ENCODE measurements around the gene HOXC4. TPM values are rescaled to one million over a fixed set of nuclear protein-coding genes. Genes with fewer than 3 reads are reported as not detected.

Gene HOXC4
- total and polyA plus RNA-seq, 12 donors, result 0.03 to 0.22 (median 0.21) TPM; not detected in 8

DNA sequence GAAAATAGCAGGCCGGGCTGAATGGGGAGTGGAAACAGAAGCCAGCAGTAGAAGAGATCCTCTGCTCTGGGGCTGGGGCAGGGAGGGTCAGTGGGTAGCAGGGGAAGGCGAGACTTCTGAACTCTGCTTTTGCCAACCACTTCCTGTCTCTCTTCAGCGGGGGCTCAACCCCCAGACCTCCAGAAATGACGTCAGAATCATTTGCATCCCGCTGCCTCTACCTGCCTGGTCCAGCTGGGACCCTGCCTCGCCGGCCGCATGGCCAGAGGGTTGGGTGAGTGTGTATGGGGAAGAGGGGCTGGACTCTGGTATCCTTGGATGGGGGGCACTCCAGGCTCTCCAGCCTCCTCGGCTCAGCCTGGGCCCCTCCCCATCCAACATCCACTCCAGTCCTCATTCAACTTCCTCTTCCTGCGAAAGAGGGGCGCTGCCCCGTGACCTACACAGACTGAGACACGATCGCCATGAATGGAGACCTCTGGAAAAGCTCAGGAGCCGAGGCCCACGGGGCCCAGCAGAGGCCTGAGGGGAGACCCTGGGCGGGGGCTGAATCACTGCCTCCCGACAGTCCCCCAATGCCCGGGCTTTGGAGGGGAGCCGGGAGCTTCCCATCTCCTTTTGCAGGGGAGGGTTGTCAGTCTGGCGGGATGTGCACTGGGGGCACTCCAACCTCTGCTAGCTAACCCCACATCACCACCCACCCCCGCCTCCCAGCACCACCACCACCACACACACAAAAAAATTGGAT, 458 bp upstream of the HOXC4 start:
- intact Hi-C loops (cut with DNase I), result no loop called here
- WGBS, 2 donors, result 3 to 5% methylated on average over 22 of the region's 22 CpGs
- peaks cover 0 to 16% (median 4%) of the 10 kb centered on the region in 9 donors for H3K4me1 ChIP-seq
- H3K36me3 ChIP-seq, result no peaks in the 10 kb centered on the region
- DNase-seq, result no peak
- TF ChIP-seq, protein P1, sequence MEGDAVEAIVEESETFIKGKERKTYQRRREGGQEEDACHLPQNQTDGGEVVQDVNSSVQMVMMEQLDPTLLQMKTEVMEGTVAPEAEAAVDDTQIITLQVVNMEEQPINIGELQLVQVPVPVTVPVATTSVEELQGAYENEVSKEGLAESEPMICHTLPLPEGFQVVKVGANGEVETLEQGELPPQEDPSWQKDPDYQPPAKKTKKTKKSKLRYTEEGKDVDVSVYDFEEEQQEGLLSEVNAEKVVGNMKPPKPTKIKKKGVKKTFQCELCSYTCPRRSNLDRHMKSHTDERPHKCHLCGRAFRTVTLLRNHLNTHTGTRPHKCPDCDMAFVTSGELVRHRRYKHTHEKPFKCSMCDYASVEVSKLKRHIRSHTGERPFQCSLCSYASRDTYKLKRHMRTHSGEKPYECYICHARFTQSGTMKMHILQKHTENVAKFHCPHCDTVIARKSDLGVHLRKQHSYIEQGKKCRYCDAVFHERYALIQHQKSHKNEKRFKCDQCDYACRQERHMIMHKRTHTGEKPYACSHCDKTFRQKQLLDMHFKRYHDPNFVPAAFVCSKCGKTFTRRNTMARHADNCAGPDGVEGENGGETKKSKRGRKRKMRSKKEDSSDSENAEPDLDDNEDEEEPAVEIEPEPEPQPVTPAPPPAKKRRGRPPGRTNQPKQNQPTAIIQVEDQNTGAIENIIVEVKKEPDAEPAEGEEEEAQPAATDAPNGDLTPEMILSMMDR (IDR thresholded peaks at IDR 0.05), result no peak
- peak in 6 of 8 donors; percentile 8 to 53 (median 45) for ATAC-seq
- peak overlapping the region; percentile 14 to 52 (median 39) for H3K4me3 ChIP-seq
- peaks cover 13 to 99% (median 97%) of the 10 kb centered on the region in 7 donors for H3K27me3 ChIP-seq
- H3K9me3 ChIP-seq, result no peaks in the 10 kb centered on the region
- H3K27ac ChIP-seq, result peak overlapping the region in 1 of 10 donors; percentile 61

DNA sequence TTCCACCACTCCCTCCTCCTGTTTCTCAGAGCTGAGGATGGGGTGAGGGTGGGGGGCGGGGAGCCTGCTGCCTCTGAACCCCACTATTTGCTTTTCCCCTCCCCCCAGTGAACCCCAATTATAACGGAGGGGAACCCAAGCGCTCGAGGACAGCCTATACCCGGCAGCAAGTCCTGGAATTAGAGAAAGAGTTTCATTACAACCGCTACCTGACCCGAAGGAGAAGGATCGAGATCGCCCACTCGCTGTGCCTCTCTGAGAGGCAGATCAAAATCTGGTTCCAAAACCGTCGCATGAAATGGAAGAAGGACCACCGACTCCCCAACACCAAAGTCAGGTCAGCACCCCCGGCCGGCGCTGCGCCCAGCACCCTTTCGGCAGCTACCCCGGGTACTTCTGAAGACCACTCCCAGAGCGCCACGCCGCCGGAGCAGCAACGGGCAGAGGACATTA, 1.1 kb downstream of the HOXC4 start:
- 9 to 18% methylated on average over 23 to 24 of the region's 24 CpGs for WGBS, 2 donors
- ATAC-seq, result no peak
- H3K27me3 ChIP-seq, result peaks cover 13 to 100% (median 97%) of the 10 kb centered on the region in 7 donors
- H3K4me1 ChIP-seq, result peaks cover 0 to 16% (median 4%) of the 10 kb centered on the region in 9 donors
- peak overlapping the region in 2 of 10 donors; percentile 30 to 52 for H3K4me3 ChIP-seq
- no peaks in the 10 kb centered on the region for H3K9me3 ChIP-seq
- TF ChIP-seq, protein P1 (IDR thresholded peaks at IDR 0.05), result no peak
- no peaks in the 10 kb centered on the region for H3K36me3 ChIP-seq
- H3K27ac ChIP-seq, result no peak overlapping the region
- no peak for DNase-seq
- intact Hi-C loops (cut with DNase I), result no loop called here

DNA sequence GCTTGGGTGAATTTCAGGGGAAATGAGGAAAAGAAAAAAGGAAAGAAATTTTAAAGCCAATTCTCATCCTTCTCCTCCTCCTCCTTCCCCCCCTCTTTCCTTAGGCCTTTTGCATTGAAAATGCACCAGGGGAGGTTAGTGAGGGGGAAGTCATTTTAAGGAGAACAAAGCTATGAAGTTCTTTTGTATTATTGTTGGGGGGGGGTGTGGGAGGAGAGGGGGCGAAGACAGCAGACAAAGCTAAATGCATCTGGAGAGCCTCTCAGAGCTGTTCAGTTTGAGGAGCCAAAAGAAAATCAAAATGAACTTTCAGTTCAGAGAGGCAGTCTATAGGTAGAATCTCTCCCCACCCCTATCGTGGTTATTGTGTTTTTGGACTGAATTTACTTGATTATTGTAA, 1.9 kb downstream of the HOXC4 start:
- ATAC-seq (no peak), DNase-seq (no peak)
- WGBS, 2 donors, result 37 to 51% methylated on average over 2 of the region's 2 CpGs
- Histone ChIP-seq H3K4me1 (peaks cover 0 to 16% (median 4%) of the 10 kb centered on the region in 9 donors), H3K27ac (no peak overlapping the region), H3K9me3 (no peaks in the 10 kb centered on the region), H3K27me3 (peaks cover 13 to 100% (median 97%) of the 10 kb centered on the region in 7 donors), H3K36me3 (no peaks in the 10 kb centered on the region), H3K4me3 (no peak overlapping the region)
- TF ChIP-seq, protein P1 (IDR thresholded peaks at IDR 0.05), result no peak
- intact Hi-C loops (cut with DNase I), result no loop called here

DNA sequence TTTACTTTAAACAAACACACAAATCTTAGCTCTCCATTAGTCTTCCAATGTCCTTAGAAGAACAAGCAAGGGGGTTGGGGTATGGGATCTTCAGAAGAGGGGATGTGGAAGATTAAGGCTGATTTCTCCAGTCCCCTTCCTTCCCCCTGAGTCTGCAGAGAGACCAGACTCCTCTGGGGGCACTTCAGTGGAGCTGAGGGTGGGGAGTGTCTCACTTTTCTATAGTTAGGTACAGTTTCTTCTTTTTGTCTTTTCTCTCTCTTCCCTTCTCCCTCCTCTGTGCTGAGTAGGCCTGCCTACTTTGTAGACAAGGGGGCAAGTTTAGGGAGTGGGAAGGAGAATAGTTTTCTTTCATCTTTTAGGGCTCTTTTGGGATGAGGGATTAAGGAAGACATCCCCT, 2.5 kb downstream of the HOXC4 start:
- H3K36me3 ChIP-seq, result no peaks in the 10 kb centered on the region
- H3K4me1 ChIP-seq, result peaks cover 0 to 16% (median 4%) of the 10 kb centered on the region in 9 donors
- H3K9me3 ChIP-seq, result no peaks in the 10 kb centered on the region
- DNase-seq (no peak), ATAC-seq (no peak)
- H3K27me3 ChIP-seq, result peaks cover 13 to 100% (median 97%) of the 10 kb centered on the region in 7 donors
- TF ChIP-seq, protein P1 (IDR thresholded peaks at IDR 0.05), result no peak
- H3K27ac ChIP-seq, result no peak overlapping the region
- no peak overlapping the region for H3K4me3 ChIP-seq
- intact Hi-C loops (cut with DNase I), result no loop called here
